Measurements from ENCODE around the gene RIMS1.
"Not testable (repeated sequence)": the region's sequence is repeated elsewhere in the genome, so short reads cannot be mapped to it uniquely, and the experiment has no call there.

RIMS1 gene

DNA sequence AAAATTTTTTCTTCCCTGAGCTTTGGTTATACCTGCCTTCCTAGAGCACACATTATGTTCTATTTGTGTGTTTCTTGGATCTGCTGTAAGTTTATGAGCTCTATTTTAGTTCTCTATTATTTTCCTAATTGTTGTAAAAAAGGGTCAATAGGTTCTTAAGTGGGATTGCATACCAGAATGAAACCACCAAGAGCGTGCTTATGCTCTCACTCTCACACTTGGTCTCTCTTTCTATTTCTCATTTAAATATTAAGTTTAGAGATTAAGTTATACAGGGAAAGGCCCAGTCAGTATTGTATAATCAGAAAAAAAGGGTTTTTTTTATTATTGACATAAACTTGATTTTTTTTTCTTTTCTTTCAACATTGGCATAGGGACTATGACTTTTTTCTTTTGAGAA is 96.8 kb downstream of the RIMS1 start:
- no peak for DNase-seq (ENCODE audit: low spot score)

DNA sequence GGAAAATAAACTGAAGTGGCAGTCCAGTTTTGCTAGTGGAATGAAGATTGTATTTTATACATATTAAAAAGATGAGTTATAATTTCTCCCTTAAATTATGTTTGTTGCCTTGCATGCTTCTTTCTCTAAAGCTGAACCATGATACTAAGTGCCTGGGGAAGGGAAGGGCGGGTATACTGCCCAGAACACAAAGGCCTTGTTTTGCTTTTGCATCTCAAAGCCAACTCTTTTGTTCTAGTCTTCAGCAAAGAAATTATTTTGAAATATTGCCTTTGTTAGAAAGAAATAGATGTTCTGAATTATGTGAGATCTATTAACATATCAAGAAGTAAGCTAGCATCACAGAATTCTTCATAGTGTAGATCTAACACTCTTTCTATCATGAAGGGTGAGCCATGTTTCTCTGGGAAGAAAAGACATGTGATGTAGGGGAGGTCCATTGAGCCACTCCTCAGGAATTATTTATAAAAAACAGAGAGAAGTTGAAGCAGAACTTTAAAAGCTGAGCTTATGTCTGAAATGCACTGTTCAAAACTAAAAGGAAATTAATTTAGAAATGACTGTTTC is 108.4 kb downstream of the RIMS1 start:
- DNase-seq (ENCODE audit: low spot score) = no peak

DNA sequence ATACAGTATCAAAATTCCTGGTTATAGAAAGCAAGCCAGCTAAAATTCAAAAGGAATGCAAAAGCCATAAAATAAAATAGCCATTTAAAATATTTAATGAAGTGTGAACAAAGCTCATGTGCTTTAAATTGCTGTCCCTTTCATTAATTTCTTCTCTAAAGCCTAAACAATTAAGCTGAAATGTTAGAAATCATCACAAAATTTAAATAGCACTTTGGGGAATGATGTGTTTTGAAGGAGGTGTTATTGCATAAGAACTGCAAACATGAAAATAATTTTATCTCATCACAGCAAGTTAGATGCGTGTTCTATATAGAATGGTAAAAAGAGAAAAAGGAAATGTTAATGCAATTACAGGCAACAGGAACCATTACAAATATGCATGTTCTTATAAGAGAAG is 111.0 kb downstream of the RIMS1 start:
- DNase-seq (ENCODE audit: low spot score) = no peak

DNA sequence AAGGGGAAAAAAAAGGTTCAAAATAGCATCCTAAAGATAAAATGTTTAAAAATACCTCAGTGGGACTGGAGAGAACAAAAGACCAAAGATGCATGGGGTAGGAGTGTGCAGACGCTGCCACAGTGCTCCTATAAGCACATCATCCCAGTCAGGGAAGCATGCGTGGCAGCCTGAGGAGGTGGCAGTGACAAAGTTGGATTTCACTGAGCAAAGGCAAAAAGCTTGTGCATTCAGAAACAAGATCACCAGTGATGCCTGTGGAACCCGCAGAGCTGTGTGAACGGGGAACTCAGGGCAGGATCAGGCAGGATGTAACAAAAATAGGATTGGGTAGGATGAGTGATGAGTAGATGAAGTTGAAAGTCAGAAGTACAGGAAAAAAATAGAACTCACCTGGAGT is 116.1 kb downstream of the RIMS1 start:
- DNase-seq (ENCODE audit: low spot score) = no peak

DNA sequence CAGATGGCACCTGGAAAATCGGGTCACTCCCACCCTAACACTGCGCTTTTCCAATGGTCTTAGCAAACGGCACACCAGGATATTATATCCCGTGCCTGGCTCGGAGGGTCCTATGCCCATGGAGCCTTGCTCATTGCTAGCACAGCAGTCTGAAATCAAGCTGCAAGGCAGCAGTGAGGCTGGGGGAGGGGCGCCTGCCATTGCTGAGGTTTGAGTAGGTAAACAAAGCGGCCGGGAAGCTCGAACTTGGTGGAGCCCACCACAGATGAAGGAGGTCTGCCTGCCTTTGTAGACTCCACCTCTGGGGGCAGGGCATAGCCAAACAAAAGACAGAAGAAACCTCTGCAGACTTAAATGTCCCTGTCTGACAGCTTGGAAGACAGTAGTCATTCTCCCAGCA is 120.2 kb downstream of the RIMS1 start:
- not testable (repeated sequence) for DNase-seq (ENCODE audit: low spot score)

DNA sequence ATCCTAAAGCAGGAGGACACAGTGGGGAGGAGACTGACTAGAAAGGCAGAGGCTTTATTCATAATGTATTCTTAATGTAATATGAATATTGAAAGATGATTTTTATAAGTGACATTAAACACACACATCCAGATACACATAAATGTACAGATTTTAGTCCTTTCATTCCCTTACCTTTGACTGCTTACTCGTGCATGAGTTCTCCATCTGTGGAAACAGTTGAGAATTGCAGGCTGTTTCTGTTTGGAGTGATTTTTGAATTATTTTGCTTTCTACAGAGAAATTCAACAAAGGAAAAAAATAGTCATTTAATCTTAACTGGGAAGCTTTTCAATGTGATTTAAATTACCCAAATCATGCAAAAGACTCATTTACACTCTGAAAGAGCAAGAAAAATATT is 136.5 kb downstream of the RIMS1 start:
- no peak for DNase-seq (ENCODE audit: low spot score)

DNA sequence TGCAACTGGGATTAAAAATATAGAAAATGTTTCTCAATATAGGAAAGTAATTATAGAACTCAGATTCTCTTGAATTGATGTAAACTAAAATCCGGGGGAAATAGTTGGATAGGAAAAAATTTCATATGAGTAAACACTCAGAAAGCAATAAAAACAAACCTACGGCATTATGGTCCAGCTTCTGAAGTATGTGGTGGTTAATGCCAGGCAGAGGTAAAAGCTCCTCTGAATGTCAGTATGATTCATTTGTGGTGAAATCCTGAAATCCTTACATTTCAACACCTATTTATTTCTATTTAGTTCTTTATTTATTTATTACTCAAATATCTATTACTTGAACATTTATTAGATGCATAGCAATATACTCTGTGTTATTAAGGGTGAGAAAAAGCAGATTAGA is 145.1 kb downstream of the RIMS1 start:
- no peak for DNase-seq (ENCODE audit: low spot score)

DNA sequence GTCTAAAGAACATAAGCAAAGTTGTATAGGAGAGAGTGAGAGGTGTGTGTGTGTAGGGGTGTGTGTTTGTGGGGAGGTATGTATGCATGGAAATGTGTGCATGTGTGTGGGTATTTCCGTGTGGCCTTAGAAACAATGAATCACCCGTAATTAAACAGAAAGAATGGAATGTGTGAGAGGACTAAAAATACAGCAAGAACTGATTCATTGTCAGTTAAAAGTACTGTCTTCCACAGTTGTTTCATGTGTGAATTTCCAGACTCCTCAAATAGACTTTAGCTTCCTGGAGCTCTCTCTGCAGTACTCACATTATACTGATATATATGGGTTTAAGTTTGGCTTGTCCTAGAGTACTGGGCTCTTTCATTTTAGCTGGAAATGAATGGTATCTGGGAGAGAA is 145.7 kb downstream of the RIMS1 start:
- no peak for DNase-seq (ENCODE audit: low spot score)

DNA sequence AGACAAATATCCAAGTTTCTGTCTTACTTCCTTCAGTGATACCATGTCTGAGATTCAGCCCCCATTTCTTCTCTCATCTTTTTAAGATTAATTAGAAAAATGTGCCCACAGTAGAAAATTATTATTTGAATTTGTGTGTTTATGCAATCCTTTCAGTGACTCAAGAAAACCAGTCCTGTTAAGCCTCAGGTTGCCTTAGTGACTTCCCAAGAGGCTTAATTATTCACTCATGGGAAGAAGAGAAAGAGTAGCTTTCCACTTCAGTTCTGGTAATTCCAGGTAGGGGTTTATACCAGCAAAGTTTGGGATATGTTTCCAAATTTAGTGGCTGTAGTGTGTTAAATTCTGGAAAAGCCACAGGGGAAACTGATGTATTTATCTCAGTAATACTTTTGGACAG is 149.1 kb downstream of the RIMS1 start:
- no peak for DNase-seq (ENCODE audit: low spot score)

DNA sequence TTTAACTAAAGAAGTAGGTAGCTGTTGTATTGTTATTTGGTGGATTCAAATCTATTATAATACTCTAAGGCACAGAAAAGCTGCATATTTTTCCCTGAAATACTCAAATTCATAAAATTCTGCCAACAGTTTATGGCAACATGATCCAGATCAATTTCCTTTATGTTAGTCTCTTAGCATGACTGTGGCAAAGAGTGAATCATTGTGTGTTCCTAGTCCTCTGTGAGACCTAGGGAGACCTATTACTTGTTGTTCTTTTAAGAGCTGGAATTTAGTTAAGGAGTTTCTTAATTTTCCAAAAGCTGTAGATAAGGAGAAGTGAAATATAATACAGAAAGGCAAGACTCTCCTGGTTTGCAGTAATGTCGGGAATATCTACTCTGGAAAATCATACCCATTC is 149.6 kb downstream of the RIMS1 start:
- DNase-seq (ENCODE audit: low spot score) = no peak

DNA sequence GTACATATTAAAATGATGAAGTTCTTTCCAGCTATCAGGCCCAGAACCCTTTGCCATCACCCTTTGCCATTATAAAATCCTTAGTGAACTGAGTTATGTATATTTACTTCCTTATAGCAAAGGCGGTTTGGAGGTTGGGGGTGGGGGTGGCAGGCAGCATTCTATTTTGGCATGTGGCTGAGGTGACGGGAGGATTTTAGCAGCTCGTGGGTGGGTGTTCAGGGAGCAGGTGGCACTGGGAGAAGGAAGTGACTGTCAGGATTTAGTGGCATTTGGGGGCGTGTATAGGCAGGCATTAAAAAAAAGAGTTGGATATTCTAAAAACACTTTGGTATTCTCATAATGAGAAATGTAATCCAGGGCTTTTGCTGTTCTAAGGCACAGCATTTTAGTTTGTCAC is 150.7 kb downstream of the RIMS1 start:
- DNase-seq (ENCODE audit: low spot score) = no peak

DNA sequence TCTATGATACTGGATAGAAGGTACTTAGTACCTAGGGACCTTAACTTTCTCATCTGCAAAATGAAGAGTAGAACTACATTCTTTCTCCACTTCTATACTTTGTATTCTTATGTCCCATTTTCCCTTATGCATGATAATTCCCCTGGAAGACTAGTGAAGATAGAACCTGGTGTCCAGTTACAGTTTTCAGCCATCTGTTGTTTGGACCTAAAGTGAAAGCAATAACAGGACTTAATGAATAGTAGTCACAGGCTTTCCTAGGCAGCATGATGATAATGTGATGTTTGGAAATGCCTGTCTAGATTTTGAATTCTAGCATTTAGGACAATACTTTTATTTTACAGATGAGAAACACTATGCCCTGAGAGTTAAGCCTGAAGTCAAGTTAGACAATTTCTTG is 153.8 kb downstream of the RIMS1 start:
- DNase-seq (ENCODE audit: low spot score) = no peak

DNA sequence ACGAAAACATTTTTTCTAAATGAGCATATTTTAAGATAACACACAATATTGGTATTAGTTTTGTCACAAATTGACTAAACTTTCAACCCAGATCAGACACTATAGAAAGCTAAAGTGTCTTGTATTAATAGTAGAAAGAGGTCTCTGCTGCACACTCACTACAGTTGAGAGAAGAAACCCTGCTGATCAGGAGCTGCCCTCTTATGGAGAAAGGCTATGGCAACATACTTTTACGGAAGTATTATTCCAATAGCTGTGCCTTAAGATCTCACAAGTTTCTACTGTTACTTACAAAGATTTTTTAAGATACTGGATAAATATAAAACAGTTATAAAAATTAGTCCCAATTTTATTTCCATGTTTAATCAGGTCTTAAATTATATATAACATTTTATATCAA is 155.7 kb downstream of the RIMS1 start:
- no peak for DNase-seq (ENCODE audit: low spot score)

DNA sequence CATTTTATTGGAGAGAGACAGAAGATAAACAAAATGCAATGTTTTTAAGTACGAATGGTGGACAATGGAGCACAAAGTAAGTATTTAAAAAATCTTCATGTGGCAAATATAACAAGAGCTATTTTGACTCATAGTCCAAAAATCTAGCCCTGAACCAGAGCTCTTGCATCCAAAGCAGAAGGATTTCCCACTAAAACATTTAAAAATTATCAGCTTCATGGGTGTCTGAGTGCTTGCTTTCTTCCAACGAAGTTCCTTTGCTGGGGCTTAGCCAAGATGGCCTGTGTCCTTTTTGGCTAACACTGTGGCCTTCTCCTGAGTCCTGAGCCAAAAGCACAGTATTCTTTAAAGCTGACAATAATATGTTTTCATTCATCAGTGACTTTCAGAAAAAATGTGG is 161.7 kb downstream of the RIMS1 start:
- DNase-seq (ENCODE audit: low spot score) = no peak

DNA sequence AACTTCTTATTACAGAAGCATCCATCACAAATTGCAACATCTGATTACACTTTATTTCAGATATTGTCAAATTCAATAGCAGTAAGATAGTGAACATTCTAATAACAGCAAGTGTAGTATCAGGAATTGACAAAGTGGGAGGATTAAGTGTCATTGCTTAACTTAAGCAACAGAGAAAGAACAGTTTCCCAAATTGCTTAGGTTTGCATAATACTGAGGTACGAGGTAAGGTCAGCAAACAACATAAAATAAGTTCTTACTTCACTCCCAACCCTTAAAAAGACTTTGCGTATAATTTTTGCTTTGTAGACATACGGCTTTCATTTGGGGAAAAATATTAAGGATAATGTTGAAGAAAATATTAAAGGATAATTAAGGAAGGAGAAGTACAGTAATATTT is 163.0 kb downstream of the RIMS1 start:
- DNase-seq (ENCODE audit: low spot score) = no peak

DNA sequence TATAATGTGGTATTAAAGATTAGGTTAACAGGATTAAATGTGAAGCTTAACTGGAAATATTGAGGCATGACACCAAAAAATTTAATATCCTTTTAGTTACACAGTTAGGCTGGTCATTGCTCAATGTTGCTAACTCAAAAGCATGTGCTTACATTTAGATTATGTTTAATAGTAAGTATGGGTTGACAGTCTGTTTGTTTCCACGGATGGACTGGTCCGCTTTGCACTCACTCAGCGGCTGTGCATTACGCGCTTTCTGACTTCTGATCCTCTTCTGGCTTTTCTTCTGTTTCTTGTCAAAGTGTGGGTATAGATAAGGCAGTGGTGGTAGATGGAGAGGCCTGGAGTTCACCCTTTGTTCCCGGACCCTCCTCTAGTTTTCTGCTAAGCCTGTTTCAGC is 174.9 kb downstream of the RIMS1 start:
- no peak for DNase-seq (ENCODE audit: low spot score)

DNA sequence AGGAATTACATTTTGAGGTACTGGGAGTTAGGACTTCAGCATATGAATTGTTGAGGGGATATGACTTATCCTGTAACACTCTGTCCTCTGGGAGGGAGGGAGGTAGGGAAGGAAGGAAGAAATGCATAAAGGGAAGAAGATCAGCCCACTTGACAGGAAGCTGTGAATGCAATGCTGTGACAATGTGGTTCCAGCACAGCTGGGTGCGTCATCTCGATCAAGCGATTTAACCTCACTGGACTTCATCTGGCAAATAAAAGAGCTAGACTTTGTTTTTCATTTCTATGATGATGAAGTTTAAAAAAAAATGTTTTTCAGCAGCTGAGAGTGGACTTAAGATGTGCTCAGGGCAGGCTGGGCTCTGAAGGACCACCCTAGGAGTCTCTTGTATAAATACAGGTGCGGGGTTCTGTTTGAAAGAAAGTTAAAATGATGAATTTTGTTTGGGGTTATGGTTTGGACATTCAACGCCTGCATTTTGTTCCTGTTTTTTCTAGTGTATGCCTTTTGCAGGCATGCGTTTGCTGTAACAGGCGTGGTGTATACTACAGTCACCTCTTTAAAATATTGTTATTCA is 178.1 kb downstream of the RIMS1 start:
- DNase-seq (ENCODE audit: low spot score) = no peak

DNA sequence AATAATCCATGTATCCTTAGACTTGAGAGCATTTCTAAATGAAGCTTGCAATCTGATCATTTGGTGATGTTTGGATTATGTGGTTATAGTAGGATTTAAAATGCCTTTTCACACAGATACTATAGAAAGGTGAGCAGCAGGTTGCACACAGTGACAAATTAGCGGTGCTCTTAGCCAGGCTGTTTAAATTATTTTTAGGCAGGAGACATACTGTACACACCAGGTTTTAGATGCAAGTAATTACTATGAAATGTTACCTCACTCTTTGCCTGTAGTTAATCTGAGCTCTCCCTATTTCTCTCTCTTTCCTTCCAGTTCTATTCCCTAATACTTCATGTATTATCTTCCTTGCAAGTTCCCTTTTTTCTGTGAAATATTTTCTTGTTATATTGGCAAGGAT is 191.7 kb downstream of the RIMS1 start:
- no peak for DNase-seq (ENCODE audit: low spot score)

DNA sequence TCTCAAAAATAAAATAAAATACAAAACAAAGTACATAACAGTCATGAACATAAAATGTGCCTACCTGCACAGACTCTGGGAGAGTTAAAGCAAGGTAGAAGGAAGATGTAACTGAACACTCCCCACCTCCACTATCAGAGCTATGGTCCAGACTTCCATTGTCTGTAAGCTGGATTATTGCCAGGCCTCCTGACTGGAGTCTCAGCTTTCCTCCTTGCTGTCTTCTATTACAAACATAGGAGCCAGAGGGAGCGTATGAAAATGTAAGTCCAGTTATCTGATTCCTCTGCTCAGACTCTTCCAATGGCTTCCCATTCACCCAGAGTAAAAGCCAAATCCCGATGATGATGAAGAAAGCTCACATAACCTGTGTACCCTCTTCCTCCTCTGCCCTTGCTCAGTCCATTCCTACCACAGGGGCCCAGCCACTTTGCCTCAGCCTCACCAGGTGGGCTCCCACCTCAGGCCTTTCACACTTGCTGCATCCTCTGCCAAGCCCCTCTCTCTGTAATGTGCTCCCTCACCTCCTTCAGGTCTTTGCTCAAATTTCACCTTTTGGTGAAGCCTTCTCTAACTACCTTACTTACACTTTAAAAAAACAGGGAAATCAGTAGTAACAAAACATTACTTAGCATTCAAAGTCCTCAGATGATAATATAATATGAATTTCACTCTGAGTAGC is 194.1 kb downstream of the RIMS1 start:
- no peak for DNase-seq (ENCODE audit: low spot score)

DNA sequence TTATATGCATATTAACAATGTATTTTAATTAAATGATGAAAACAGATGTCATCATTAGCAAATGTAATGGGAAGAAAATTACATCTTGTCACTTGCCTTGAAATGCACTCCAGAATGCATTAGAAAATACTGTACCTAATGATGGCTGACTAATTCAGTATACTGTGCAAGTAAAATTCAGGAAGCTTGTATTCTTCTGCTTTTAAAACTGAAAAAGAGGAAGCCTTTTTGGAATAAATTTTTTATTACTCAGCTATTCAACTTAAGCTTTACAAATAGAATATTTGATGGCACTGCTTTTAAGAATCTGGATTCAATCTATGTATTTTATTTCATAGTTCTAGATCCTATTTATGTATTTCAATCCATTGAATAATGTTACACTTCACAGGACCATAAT is 195.5 kb downstream of the RIMS1 start:
- no peak for DNase-seq (ENCODE audit: low spot score)

DNA sequence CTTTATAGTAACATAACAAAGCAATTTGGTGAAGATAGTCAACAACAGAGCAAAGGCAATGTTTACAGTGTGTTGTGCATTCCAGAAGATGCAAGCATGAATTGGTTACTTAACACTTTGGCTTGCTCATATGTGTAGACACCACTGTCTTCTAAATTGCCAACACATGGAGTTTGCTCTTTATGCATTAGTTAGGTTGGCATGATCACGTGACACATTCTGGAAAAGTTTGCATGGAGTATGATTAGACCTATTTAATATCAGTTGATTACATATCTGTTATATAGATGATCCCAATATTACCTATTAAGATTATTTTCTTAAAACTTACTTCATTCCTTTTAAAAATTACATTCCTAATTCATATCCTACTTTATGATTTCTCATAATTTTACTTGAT is 197.6 kb downstream of the RIMS1 start:
- no peak for DNase-seq (ENCODE audit: low spot score)

DNA sequence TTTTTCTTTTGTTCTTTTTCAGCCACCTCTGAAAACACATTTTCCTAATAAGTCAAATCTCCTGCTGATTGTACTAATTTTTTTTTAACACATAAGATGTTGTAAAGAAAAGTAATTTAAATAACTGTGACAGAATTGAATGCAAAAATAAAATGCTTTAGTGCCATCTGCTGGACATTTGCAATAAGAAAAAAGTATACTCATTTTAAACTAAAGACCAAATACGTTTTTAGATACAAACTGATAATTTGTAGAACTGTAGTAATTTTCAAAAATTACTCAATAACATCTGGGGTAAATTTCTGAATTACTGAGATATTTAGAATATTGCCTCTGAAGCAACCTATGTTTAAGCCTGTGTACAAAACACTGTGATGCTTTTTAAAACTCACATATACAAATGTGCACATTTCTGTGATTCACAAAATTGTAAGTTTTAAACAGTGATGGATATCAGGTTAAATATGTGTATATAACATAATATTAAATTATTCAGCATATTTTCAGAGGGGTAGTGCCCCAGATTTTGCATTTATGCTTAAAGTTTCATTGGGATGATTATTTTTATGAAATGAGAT is 198.7 kb downstream of the RIMS1 start:
- DNase-seq (ENCODE audit: low spot score) = no peak

DNA sequence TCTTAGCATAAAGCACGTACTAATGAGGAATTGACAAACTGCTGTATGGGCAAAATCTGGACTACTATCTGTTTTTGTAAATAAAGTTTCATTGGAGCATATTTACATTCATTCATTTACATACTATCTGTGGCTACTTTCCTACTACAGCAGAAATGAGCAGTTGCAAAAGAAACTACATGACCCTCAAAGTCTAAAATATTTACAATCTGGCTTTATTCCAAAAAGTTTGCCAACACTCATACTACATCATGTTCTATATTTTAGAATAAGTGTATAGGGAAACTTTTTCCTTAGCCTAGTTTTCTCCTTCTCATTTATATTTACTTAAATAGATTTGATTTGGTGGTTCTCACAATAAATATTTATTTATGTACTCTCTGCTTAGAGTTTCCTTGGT is 208.2 kb downstream of the RIMS1 start:
- DNase-seq (ENCODE audit: low spot score) = no peak

DNA sequence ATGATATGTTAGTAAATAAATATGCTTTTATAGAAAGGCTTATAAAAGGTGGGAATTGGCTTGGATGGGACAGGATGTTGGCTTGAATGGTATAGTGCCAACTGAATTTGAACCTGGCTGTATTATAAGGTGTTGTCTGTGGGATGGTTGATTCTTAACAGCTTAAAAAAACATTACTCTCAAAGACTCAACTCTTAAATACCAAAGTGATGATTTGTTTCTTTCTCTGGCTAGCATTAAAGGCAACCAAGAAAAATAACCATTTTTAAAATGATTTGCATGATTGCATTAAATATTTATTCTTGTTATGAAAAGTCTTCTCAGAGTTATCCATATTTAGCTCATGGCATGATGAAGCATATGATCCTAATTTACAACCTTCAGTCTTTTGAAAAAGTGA is 216.2 kb downstream of the RIMS1 start:
- DNase-seq (ENCODE audit: low spot score) = no peak

Data from COLO829 (cell line).